ENCODE results near the gene TFAP2E. TPM values are rescaled to one million over a fixed set of nuclear protein-coding genes. Genes with fewer than 3 reads are reported as not detected.

The TFAP2E gene
- polyA plus RNA-seq (ENCODE audit: insufficient read length) = 0.98 TPM
- long read RNA-seq, donor 1 = 0 reads
- long read RNA-seq, donor 2 = 0 reads
- long read RNA-seq, donor 3 = 0 reads
- long read RNA-seq, donor 4 = 0 reads
- long read RNA-seq, donor 5 = 0 reads
- long read RNA-seq, donor 6 = 0 reads
- long read RNA-seq, donor 7 = 0 reads
- long read RNA-seq, donor 8 = 0 reads

- DNase-seq = no peak
These were observed at the start of gene TFAP2E for GRCh38 chr1:35573198-35574124. Gene TFAP2E, plus strand, starts transcription at chr1:35573314. Its CDS starts 264 bp downstream, at chr1:35573578.

- DNase-seq = peak; percentile 12
These were observed 49.0 kb upstream of the TFAP2E start for GRCh38 chr1:35524106-35524505.

- DNase-seq = no peak
These were observed 42.9 kb upstream of the TFAP2E start for GRCh38 chr1:35530168-35530567.

DNA sequence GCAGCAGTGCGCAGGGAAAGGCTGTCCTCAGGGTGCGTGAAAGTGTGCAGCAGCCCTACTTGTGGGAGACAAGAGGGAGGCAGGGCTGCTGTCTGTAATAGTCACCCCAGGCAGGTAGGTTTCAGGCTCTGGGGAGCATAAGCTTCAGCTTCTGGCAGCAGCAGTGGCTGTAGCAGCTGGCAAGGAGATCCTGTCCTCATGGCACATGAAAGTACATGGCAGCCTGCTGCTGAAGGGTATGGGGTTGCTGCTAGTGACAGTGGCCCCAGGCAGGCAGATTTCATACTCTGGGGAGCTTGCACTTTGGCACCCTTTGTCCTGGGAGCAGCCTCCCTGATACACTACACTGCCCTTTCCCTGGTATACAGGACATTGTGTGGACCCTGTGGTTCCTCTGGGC is 42.2 kb upstream of the TFAP2E start:
- no peak for DNase-seq

GRCh38 chr1:35531368-35531767 is 41.7 kb upstream of the TFAP2E start:
- DNase-seq = no peak

- no peak for DNase-seq
These were observed 40.5 kb upstream of the TFAP2E start for GRCh38 chr1:35532497-35533223.

- DNase-seq = no peak
These were observed 39.5 kb upstream of the TFAP2E start for GRCh38 chr1:35533586-35533985.

DNA sequence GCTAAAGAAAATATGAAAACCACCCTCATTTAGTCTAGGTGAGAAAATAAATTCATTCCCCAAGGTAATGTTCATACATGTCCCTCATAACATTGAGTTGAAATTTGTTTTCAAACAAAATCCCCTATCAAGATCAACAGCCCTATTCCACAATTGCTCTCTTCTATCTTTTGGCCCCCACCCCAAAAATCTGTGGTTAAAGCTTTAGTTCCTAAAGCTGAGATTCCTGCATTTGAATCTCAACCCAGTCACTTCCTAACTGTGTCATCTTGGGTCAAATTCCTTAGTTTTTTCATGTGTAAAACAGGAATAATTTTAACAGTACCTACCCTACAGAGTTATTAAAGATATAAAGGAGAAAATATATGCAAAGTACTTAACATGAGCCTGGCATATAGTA is 37.9 kb upstream of the TFAP2E start:
- no peak for DNase-seq

- no peak for DNase-seq
These were observed 36.5 kb upstream of the TFAP2E start for GRCh38 chr1:35536556-35537162.

DNA sequence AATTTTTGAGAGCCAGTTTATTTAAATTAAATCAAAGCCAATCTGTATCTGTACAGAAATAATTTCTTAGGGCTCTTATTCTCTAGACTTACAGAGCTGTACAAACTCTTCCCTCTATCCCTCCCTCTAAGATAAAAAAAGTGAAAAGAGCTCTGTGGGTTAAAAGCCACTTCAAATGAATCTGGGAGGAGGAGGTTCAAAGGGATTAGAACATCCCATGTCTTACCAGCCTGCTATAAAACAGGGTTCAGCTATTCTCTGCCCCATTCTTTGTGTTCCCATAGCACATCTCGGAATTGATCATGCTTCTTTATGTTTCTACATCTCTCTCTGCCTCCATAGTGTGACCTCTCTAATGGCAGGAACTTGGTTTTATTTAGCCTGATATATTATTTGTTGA is 35.3 kb upstream of the TFAP2E start:
- DNase-seq = no peak

DNA sequence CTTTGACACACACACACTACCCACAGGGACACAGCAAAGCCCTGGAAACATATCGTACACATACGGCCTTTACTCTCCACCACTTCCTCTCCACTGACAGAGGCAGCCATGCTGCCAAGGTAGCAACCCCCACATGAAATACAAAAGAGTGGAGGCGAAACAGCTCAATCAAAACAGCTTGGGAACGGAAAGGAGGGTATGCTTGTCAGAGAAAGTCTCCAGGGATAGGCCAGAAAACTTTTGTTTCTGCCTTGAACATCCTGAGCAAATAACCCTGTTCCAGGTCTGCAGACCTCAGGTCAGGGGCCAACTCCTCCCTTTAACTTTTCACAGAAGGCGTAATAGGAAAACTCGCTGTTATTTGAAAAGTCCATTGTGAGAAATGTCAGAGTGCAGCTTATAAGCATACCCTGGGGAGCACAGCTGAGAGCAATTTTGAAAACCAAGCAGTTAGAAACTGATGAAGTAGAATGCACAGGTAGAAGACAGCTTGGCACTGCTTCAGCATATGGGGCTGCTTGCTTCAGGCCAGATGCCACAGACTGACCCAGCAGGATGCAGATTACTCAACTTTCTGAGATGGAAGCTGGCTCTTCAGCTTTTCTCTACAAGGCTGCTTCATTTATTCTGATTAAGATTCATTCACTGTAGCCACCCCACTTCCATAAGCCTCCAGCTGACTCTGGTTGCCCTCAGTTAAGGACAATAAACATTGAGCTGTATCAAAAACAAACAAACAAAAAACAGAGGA is 33.9 kb upstream of the TFAP2E start:
- no peak for DNase-seq

DNA sequence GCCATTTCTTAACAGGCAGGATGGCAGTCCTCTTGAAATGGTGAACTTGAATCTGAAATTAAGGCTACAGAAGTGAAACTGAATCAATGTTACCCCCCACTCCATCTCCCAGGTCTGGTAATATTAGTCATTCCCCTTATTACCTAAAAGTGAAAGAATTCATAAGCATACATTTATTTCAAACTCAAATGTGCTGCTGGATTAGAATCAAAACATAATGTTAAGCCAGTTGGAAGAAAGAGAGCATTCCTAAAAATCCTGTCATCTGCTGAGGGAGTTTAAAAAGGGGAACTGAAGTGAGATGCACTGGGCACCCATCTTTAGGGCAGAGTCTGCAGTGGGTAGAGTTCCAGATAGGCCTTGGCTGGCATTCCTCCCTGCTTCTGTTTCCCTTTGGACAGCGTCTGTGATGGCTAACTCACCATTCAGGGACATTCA is 33.3 kb upstream of the TFAP2E start:
- no peak for DNase-seq

DNA sequence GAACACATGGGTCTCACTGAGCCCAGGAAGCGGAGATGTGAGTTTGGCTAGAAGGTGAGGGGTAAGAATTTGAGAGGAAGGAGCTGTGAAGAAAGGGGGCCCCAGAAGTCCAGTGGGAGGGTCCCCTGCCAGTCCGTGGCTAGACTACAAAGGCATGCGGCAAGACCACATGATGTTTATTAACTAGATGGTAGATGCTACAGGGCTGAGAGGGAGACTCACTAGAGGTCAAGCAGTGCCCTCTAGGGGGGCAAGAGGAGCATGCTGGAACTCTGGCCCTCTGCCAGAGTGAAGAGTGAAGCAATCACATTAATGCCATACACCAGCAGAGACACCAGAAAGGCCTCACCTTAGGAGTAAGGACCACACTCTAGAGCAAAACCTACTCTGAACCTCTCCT is 28.1 kb upstream of the TFAP2E start:
- DNase-seq = no peak

DNA sequence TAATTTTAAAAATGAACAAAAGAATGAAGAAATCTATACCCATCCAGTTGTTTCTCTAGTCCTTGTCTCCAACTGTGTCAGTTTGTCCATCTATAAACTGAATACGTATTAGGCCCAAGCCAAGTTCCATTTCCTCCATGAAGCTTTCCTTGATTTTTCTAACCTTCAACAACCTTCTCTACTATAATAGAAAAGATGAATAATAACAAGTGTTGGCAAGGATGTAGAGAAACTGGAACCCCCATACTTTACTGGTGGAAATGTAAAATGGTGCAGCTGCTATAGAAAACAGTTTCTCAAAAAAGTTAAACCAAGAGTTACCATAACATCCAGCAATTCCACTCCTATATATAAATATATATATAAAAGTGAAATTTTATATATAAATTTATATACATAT is 26.5 kb upstream of the TFAP2E start:
- no peak for DNase-seq

GRCh38 chr1:35553851-35554250 is 19.3 kb upstream of the TFAP2E start:
- DNase-seq = no peak

DNA sequence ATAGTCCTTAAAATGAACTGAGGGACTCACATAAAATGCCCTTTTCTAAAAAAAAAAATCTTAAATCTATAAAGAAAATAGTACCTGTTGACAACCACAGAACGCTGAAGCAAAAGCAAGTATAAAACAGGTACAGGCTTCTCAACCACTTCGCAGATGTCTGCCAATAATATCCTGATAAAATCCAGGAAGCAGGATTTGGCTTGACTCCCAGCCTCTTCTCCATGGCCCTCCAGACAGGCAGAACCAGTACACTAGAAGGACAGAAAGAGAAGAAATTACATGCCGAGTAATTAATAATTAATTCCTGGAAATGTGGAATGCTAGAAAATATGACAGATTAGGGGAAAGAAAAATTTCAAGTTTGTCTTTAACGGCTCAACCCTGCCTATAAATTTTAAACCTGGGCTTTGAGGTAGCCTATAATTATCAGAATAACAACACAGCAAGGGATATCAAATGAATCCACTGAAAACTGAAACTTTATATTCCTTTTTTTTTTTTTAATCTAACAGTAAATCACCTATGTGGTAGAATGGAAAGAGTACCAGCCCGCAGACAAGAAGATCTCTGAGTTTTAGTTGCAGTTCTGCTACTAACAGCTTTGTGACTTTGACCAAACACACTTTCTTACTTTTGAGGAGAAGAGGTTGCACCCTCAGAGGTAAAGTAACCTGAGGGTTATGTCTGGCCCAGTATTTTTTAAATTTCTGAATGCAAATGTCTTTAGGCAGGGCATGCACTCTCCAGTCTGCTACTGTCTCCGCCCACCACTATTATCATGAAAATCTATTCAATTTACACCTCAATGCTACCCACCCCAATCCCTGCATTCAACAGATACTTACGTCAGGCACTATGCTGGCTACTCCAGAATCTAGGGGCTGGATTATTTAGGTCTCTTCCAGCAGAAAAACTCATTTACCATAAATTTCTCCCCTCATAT is 18.6 kb upstream of the TFAP2E start:
- DNase-seq = no peak

DNA sequence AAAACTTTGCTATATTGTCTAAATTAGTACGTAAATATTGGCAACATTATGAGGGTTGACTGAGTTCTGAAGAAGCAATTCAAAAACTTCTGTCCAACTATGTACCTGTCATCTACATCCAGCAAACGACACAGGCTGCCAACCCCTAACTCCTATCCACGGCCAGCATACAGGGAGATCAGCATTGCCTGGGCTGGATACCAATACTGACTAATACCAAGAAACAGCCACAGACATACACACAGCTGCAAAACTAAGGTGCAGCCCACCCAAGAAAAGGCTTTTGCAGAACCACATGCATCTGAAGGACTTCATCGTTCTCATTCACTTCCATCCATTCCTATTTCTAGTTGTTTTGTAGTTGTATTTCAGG is 17.9 kb upstream of the TFAP2E start:
- no peak for DNase-seq

DNA sequence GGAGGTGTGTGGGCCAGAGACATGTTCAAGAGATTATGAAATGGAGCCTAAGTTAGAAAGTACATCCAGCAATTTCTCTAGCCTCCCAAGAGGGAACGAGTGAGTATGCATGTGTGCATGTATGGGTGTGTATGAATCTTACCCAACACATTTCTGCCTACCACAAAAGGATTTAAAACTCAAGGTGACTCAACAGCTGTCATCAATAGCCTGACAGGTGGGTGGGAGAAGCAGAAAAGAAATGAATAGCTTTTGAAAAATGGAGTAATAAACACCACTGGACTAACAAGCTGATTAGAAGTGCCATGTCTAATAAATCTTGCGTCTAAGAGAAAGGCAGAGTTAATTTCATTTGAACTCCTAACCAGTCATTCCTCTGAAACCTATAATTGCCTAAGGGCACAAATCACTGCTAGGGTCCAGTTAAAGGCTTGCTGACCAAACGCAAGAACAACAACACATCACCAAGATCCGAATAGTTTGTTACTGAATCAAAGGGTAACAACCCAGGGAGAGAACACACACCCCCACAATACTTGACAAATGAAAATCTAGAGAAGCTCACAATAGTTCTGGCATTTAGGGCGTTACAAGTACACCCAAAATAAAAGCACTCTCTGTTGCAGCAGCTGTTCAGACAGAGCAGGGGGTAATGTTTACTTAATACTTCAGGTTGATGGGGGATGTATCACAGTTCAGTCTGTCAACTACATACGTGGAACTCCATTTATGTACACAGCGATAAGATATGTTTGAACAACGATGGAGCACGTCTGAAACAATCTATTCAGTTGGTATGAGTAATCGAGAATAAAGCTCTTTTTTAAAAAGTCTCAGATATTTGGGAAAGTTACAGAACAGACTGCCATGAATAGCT is 17.3 kb upstream of the TFAP2E start:
- DNase-seq = no peak

DNA sequence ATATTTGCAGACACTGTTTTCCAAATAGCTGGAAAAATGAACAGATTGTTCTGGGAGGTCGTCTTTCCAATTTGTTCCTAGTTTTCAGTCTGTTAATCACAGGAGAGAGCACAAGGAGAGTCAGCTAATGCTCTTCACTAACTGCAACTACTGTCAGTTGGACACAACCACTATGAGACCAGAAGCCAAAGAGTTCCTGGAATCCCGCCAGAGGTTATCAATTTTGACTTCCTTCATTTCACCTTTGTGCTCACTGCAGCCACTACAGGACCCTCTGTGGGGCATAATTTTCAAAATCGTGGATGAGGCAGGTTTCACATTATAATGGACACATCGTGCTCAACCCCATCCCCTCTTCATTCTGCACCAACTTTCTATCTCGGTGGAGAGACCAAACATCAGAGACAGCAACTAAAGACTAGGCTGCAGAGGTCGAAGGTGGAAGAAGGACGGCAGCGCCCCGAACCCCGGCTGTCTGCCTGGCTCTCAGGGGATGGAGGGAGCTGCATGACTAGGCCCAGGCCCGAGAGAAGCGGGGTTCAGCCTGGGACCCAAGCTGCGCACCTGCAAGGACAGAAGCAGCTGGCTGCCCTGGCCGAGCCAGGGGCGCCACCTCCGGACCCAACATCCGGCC is 16.5 kb upstream of the TFAP2E start:
- DNase-seq = no peak

All from left kidney (tissue), 8 donors.